ENCODE results near the gene GTF2H2C_2.
"Not testable (repeated sequence)": the region's sequence is repeated elsewhere in the genome, so short reads cannot be mapped to it uniquely, and the experiment has no call there.

The GTF2H2C_2 gene

DNA sequence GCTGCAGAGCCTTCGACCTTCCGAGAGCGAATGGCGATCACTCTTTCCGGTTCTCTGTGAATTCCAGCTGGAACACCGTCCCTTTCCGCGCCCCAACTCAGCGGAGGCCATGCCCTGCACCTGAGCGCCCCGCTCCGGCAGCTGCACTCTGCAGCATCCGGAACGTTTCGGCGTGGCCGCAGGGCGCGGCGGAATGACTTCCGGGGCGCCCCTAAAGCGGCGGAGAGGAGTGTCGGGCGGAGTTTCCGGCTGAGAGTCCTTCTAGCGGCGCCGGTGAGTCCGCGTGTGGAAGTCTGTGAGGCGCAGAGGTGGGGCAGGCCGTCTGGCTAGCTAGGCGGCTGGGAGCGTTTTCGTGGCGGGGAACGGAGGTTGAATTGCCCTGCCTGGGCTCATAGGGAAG lies at the start of gene GTF2H2C_2:
TSS of gene GTF2H2C_2 (plus strand) at position 252 of the 400 bp plus-strand sequence.
- in situ Hi-C loops (cut with HindIII; ENCODE audit: low sequenced_read_pairs): not testable (repeated sequence)

DNA sequence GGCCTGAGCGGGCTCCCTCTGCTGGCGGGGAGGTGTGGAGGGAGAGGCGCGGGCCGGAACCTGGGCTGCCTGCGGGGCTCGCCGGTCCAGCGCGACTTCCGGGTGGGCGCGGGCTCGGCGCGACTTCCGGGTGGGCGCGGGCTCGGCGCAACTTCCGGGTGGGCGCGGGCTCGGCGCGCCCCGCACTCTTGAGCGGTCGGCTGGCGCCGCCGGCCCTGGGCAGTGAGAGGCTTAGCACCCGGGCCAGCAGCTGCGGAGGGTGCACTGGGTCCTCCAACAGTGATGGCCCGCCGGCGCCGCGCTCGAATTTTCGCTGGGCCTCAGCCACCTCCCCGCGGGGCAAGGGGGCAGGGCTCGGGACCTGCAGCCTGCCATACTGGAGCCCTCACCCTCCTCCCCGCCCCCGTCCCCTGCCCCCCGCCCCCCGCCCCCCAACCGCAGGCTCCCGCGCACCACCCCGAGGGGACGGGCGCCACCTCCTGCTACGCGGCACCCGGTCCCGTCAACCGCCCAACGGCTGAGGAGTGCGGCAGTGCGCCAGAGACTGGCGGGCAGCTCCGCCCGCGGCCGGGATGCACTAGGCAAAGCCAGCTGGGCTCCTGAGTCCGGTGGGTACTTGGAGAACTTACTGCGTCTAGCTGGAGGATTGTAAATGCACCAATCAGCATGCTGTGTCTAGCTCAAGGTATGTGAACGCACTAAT lies 14.0 kb upstream of the GTF2H2C_2 start:
- in situ Hi-C loops (cut with HindIII; ENCODE audit: low sequenced_read_pairs): not testable (repeated sequence)

DNA sequence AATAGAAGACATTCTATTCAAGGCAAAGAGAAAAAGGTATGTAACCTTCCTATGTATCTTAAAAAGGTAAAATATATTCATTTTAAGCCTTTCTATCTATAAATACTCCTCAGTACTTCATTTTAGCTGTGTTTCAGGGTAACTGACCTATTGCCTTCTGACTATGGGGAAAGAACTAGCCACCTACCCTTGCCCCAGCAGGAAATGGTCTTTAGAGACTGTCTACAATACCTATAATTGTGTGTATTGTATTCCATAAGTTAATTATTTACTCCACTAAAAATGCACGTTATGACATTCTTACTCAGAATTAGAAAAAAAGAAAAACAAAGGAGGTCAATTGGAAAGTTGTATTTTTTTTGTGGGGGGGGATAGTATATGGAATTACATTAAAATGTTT lies 6.2 kb downstream of the GTF2H2C_2 start:
- in situ Hi-C loops (cut with HindIII; ENCODE audit: low sequenced_read_pairs): not testable (repeated sequence)

DNA sequence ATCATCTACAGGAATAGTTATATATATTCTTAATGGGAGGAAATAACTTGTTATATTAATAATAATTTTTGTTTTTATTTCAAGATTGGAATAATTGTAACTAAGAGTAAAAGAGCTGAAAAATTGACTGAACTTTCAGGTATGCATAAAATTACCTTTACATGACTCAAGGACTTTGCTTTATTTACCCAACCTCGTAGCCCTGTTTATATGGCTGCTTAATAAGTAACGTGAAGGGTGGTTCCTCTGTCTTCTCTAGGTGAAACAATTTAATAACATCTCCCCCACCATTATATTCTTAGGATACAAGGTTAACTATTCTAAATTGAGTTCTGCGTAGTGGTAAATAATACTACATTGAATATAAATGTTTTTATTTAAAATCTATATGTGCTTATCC lies 8.0 kb downstream of the GTF2H2C_2 start:
- in situ Hi-C loops (cut with HindIII; ENCODE audit: low sequenced_read_pairs): not testable (repeated sequence)

DNA sequence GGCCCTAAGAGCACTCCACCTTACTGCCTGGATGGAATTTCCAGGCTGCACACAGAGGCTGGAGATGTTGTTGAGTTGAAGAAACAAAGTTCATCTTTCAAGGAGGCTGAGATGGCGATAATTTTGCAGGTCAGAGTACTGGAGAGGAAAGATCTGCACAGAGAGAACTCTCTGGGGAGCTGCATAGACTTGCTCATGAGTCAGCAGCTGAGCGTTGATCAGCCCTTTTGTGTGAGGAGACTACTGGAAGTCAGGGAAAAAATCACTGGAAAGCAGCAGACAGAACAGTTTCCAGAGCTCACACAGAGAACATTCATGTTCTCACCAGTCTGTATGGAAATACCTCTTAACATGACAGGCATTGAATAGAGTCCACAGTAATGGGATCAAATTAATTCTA lies 23.4 kb downstream of the GTF2H2C_2 start:
- in situ Hi-C loops (cut with HindIII; ENCODE audit: low sequenced_read_pairs): not testable (repeated sequence)

DNA sequence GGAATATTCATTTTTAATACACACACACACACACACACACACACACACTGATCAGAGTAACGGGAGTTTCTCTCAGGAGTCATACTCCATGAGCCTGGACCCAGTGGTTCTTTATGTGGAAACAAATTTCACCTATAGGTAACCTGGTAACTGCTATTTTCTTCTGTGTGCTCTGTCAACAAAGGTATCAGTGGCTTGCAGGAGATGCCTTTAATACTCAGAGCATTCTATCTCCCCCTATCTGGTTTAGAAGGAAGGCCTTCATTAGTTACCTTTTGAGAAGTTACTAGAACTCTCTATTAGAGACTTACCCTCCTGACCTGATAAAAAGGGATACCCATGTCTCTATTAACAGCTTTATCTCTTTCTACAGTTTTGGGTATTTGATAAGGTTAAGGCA lies 34.4 kb downstream of the GTF2H2C_2 start:
- in situ Hi-C loops (cut with HindIII; ENCODE audit: low sequenced_read_pairs): not testable (repeated sequence)

DNA sequence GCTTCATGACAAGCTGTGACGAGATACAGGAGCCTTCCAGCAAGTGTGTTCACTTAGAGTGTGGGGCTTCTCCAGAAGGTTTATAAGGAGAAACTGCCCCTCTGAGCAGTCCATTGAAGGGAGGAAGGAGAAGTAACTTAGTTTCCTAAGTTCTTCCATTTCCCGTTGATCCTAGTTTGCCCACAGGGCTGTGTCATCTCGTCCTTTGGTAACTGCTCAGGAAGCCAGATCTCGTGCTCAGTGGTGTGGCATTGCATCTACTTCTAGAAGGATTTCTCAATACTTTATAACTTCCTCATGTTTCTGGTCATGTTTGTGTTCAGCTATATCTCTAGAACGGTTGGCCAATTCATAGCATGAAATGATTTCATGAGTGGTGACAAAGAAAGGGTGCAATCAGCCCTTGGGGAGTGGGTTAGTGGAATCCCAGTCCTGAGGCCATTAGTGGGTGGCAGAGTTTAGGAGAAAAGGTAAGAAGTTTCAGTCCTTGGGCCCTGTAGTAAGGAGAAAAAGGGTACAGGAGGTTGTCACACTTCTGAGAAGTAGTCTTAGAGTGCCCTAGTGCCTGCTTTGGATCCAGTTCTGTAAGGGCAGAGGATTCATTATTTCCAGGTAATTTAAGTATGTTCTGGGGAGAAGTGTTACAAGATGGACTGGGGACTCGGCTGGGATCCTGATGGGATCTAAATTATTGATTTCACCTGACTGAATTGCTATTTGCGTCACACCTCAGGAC lies 36.2 kb downstream of the GTF2H2C_2 start:
- in situ Hi-C loops (cut with HindIII; ENCODE audit: low sequenced_read_pairs): not testable (repeated sequence)

DNA sequence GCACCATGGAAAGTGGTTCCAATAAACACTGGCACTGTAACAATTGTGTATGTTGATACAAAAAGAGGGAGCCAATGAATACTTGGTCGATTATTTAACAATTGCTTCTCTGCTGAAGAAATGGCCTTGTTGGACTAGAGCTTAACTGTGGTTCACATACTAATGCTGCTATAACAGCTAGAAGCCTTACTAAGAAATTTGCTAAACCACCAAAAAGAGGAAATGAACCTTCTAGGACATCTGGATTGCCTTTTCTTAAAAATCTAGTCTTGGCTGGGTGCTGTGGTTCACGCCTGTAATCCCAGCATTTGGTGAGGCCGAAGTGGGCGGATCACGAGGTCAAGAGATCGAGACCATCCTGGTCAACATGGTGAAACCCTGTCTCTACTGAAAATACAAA lies 41.9 kb downstream of the GTF2H2C_2 start:
- in situ Hi-C loops (cut with HindIII; ENCODE audit: low sequenced_read_pairs): not testable (repeated sequence)

DNA sequence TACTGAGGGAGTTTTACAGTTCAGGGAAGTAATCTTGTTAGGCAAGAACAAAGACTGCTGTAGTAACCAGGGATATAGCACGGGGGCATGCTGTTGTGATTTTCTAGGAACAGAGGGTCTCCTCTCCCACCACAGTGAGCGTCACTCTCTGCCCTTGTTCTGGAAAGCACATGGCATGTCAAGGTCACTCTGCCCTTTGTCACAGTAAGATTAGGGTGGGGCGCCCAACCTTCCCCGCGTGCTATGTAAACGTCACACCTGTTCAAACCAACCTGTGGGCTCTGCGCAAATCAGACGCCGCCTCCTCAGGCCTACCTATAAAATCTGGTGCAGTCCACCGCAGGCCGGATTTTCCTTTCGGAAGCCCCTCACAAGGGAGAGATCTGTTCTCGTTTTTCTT lies 44.0 kb downstream of the GTF2H2C_2 start:
- in situ Hi-C loops (cut with HindIII; ENCODE audit: low sequenced_read_pairs): not testable (repeated sequence)

DNA sequence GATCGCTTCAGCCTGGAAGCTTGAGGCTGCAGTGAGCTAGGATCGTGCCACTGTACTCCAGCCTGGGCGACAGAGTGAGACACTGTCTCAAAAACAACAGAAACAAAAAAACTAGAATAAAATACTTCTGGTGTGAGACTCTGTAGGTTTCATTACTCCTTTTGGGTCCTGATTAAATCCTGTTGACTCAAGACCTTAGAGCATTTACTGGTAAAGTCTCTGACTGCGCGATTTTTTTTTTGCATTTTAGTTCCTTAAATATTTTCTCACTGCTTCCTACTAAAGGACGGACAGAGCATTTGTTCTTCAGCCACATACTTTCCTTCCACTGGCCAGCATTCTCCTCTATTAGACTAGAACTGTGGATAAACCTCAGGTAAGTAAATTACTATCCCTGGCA lies 46.8 kb downstream of the GTF2H2C_2 start:
- in situ Hi-C loops (cut with HindIII; ENCODE audit: low sequenced_read_pairs): not testable (repeated sequence)

DNA sequence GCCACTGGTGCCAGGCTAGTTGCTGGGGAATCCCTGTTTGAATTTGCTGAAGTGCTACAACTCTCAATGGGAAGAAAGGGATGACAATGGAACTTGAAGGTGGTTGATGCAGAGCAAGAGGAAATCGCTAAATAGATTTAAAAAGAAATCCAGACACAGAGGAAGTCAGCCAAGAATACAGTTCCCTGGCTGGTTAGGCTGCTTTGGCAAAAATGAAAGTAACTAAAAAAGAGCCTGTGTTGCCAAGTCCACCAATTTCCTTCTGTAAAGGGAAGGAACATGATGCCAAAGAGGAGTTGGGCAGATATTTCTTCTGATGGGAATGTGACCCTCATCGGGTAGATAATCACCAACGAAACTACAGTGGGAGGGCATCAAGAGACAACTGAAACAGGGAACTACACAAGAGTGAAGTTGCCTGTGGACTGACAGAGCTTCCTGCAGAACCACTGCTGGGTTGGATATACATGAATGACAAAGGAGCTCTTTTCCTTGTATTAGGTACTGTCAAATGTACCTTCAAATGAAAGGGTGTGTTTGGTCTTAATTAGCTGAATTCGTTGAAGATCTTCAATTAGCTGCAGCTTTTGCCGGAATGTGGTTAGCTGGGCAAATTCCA lies 49.0 kb downstream of the GTF2H2C_2 start:
- in situ Hi-C loops (cut with HindIII; ENCODE audit: low sequenced_read_pairs): not testable (repeated sequence)

DNA sequence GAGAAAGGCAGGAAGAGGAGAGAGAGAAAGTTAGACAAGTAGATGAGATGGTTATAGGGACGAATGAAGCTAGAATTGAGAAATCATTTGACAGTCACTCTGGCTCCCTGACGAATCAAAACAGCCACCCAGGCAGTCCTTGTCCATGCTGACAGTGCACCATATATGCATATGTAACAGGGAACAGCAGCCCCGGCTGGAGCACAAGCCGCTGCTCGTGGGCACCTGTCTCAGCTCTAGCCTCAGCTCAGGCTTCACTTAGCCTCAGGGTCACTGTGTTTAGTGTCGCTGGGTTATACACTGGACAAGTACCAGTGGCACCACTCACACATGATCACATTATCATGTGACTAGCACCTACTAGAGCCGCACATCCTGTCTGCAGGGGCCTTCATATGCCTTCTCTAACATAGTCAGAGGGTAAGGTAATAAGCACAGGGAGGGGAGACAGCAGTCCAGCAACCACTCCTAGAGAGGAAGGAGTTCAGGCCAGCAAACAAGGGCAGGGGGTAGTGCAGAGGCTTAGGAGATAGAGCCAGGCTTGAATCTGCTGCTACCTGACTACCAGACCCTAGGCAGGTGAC lies 54.9 kb downstream of the GTF2H2C_2 start:
- in situ Hi-C loops (cut with HindIII; ENCODE audit: low sequenced_read_pairs): not testable (repeated sequence)
